NCI-H526 (cell line): ENCODE data around the gene TMEM232.
"Not testable (repeated sequence)": the region's sequence is repeated elsewhere in the genome, so short reads cannot be mapped to it uniquely, and the experiment has no call there.

Experiments
- DNase-seq, 2 experiments: peaks; one replicate each; lab custom pipeline; 2025; lab: John Stamatoyannopoulos, UW

TMEM232 gene

DNA sequence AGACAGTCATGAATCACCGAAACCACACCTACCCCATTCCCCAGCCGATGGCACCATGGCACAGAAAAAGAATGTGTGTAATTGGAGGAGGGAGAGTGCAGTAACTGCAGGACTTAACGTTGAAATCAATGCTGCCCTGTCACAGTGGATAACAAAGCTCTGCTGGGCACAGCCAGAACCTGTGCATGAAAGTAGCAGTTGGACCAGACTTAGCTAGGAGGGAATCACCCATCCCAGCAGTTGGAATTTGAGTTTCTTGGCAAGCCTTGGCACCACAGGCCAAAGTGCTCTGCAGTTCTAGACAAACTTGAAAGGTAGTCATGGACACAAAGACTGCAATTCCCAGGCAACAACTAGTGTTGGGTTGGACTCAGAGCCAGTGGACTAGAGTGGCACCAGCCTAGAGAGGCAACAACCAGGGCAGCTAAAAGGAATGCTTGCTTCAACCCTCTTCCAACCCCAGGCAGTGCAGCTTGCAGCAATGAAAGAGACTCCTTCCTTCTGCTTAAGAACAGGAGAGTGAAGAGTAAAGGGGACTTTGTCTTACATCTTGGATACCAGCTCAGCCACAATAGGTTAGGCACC lies 19.1 kb downstream of the TMEM232 start:
- no peak for DNase-seq

DNA sequence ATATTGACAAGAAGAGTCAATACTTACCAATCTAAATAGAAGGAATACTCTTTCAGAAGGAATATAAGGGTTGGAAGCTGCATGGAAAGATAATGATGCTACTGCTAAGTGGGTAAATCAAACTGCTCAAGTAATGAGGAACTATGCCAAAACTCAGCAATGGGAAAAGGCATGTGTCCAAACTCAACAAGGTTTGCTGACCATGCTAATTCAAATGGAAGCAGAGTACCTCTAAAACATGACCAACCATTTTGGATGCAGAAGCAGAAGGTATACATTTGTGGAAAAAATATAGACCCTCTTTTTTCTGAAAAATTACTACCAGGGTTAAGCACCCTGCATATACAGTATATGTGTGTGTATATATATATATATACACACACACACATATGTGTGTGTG lies 21.1 kb downstream of the TMEM232 start:
- no peak for DNase-seq

DNA sequence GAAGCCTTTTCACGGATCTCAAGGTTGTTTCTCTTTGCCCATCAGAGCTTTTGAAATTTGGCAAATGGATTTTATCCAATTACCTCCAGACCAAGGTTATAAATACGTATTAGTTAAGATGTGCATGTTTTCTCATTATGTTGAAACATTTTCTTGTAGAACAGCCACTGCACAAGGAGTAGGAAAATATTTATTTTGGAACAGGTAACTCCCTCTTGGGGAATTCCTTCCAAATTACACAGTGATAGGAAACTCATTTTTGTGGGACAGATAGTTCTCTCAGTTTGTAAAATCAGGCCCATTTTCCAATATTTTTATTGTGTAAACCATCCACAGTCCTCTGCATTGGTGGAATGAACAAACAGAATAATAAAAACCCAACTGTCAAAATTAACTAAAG lies 23.0 kb downstream of the TMEM232 start:
- no peak for DNase-seq

DNA sequence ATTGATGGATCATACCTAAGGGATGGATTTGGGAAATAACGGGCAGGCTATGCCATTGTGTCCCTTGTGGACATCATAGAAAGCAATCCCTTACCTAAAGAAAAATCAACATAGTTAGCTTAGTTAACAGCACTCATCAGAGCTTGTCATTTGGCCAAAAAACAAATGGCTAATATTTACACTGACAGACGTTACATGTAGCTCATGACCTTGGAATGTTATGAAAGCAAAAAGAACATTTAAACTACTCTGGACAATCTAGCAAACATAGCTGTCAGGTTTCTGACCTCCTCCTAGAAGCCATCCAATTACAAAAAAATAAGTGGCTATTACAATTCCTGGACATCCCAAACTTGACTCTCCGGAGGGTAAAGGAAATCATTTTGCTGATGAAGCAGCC lies 23.8 kb downstream of the TMEM232 start:
- no peak for DNase-seq

DNA sequence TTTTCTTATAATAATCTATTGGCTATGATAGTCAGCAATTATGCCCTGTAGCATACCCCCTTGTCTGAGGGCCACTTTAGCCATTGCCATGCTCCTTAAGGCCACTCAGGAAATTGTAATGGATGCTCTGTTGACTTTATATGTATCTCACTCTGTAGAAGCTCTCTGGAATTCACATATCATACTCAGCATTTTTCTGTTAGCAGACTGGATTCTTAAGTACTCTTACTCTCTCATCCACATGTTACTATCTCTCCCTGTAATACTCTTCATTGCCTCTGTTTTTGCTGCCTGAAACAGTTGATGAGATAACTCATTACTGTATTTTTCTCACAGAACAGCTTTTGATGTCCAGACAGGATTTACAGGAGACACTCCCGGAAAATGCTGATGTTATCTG lies 24.2 kb downstream of the TMEM232 start:
- DNase-seq, result no peak

DNA sequence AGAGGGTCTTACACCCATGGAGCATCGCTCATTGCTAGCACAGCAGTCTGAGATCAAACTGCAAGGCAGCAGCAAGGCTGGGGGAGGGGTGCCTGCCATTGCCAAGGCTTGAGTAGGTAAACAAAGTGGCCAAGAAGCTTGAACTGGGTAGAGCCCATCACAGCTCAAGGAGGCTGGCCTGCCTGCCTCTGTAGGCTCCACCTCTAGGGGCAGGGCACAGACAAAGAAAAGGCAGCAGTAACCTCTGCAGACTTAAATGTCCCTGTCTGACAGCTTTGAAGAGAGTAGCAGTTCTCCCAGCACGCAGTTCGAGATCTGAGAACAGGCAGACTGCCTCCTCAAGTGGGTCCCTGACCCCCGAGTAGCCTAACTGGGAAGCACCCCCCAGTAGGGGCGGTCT lies 33.8 kb downstream of the TMEM232 start:
- not testable (repeated sequence) for DNase-seq

DNA sequence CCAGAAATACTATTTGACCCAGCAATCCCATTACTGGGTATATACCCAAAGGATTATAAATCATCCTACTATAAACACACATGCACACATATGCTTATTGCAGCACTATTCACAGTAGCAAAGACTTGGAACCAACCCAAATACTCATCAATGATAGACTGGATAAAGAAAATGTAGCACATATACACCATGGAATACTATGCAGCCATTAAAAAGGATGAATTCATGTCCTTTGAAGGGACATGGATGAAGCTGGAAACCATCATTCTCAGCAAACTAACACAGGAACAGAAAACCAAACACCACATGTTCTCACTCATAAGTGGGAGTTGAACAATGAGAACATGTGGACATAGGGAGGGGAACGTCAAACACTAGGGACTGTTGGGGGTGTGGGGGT lies 35.9 kb downstream of the TMEM232 start:
- not testable (repeated sequence) for DNase-seq

DNA sequence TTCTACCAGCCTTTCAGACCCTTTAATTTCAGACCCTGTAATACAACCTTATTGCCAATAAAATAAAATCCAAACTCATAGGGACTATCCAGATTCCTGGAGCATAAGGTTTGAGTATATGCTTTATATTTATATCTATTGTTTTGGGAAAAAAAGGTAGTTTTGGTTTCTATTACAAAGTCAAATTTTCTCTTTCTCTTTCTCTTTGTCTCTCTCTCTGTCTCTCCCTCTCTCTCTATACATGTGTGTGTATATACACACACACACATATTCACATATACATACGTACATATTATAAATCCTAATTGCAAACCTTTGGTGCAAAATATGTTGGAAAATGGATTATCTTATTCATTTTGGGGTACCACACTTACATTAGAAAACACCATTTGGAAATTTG lies 39.0 kb downstream of the TMEM232 start:
- no peak for DNase-seq

DNA sequence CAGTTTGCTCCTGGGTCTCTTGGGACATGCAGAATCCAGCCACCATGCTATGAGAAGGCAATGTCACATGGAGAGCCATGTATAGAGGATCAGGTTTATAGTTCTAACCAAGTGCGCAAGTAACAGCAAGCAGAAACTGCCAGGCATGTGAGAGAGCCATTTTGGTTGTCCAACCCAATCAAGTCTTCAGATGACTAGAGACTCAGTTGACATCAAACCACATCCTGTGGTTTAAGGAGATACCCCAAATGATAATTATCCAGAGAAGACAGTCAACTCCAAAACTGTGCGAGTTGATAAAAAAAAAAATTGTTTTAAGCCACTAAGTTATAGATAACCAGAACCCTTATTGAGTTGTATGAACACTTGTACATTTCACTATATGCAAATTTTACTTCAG lies 40.2 kb downstream of the TMEM232 start:
- no peak for DNase-seq

DNA sequence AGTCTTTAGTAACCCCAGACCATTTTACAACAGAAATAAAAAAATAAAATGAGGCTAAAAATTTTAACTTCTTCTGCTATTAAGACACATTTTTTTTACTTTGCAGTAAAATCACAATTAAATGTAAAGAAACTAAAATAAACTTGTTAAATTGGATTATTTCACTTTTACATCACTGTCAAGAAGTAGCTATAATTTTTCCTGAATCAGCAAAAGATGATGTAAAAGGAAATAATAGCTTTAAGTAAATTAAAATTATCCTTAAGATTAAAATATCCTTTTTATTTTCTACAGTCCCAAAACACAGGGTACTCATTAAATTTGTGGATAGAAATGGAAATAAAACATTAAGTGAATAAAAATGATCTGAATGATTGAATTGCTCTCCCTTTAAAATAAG lies 44.5 kb downstream of the TMEM232 start:
- no peak for DNase-seq

DNA sequence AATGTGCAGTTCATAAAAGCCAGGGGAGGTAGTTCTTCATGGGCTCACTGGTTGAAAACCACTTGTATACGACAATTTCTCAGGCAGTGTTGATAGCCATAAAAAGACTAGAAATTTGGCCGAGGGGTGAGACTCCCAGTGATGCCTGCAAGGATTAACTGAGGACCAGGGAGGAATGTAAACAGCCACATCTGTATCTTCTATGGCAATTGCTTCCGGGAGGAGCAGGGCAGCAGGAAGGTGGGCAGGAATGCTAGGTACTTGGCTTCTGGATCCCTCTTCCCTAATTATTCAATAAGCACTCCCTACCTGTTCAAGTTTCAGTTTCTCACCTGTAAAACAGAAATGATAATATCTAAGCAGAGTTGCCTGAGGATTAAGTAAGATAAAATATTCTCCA lies 45.4 kb downstream of the TMEM232 start:
- no peak for DNase-seq

DNA sequence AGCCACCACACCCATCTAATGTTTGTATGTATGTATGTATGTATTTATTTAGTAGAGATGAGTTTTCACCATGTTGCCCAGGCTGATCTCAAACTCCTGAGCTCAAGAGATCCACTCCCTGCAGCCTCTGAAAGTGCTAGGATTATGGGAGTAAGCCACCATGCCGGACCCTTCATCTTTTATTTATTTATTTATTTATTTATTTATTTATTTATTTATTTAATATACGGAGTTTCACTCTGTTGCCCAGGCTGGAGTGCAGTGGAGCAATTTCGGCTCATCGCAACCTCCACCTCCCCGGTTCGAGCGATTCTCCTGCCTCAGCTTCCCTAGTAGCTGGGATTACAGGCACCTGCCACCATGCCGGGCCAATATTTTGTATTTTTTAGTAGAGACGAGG lies 49.9 kb downstream of the TMEM232 start:
- DNase-seq, result not testable (repeated sequence)

DNA sequence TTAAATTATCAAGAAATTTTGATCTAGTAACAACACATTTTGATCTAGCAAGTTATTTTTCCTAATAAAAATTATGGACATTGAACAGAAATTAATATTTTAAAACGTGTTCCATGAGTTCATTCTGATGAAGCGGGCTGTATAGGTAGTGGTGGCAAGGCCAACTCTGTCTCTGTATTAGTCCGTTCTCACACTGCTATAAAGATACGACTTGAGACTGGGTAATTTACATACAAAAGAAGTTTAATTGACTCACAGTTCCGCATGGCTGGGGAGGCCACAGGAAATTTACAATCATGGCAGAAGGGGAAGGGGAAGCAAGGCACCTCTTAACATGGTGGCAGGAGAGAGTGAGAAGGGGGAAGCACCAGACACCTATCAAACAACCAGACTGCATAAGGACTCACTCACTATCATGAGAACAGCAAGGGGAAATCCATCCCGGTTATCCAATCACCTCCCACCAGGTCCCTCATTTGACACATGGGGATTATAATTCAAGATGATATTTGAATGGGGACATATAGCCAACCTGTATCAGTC lies 61.2 kb downstream of the TMEM232 start:
- no peak for DNase-seq

DNA sequence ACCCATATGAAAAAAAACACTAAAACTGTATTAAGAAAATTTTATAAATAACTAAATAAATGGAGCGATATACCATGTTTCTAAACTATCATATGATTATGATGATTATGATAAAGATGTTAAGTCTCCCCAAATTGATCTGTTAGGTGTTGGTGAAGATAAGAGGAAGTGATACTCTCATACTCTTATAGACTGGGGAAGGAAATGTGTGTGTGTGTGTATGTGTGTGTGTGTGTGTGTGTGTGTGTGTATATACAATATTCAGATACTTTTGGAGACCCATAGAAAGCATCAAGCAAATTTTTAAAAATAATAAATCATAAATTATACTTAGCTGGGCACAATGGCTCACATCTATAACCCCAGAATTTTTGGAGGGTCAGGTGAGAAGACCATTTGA lies 62.9 kb downstream of the TMEM232 start:
- DNase-seq, result no peak

DNA sequence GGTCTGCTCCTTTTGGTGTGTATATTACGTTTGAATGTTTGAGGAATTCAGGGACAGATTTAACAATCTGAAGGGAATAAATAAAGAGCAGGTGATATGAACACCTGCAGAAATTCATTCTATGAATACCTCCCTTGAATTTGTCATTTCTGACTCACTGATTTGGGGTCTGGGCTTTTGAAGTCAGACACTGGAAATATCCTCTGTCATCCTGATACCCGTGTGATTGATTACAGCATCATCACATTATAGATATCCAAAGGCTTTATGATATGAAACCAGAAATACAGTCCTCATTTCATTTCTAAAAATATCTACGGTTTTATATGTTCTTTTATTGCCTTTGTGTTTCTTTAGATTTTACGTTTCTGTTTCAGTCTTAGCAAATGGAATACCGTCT lies 68.5 kb downstream of the TMEM232 start:
- no peak for DNase-seq

DNA sequence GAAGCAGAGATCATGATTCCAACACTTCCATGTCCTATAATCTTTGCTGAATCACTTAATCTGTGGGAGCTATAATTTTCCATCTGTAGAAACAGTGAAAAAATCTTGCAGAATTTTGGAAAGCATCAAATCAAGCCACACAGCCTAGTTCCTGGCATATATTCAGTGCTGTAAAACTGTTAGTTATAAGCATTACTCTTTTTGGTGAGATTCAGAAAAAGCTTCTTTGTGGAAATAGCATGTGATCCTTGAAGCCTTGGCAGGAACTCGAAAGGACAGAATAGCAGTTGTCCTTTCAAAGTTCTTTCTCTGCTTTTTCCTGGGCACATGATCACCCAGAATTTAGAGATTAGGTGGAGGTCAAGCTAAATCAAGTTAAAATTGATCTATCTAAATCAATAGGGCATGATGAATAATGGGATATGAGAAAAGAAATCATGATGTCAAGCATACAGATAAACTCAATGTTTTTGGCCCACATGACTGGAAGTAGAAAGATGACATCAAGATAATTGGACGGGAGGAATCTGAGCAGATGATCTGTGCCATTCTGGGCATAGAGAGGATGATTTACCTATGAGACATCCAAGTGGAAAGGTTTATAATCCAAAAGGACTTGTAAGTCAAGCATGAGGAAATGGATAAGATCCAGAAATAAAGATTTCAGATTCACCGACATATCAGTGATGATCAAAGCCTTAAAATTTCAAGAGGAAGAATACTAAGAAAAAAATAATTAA lies 73.1 kb downstream of the TMEM232 start:
- no peak for DNase-seq

DNA sequence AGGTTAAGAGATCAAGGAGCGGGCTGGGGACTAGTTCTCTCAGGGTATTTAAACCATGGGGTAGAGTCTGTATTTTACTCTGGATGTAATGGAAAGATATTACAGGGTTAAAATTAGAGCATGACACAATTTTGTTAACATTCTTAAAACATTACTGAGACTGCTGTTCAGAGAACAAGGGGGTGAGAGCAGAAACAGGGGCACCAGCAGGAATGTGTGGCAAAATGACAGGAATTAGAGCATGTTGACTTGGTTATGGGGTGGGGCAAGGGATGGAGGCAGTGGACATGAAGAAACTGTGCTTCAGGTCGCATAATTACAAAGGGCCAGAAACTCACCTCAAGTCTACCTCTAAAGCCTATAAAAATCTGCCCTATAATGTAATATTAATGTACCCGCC lies 75.0 kb downstream of the TMEM232 start:
- no peak for DNase-seq

DNA sequence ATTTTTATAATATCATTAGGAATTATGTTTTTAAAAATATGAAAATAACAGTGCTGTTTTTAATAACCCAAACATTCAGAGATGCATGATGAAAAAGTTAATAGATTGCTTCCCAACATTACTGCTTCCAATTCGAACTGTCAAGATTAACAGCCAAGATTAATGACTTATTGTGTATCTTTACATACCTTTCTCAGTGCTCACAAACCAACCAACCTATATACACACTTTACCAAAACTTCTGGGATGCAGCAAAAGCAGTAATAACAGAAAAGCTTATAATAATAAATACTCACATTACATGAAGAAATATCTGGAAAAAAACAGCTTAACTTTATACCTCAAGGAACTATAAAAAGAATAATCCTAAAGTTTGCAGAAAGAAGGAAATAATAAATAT lies 82.1 kb downstream of the TMEM232 start:
- DNase-seq, result no peak

DNA sequence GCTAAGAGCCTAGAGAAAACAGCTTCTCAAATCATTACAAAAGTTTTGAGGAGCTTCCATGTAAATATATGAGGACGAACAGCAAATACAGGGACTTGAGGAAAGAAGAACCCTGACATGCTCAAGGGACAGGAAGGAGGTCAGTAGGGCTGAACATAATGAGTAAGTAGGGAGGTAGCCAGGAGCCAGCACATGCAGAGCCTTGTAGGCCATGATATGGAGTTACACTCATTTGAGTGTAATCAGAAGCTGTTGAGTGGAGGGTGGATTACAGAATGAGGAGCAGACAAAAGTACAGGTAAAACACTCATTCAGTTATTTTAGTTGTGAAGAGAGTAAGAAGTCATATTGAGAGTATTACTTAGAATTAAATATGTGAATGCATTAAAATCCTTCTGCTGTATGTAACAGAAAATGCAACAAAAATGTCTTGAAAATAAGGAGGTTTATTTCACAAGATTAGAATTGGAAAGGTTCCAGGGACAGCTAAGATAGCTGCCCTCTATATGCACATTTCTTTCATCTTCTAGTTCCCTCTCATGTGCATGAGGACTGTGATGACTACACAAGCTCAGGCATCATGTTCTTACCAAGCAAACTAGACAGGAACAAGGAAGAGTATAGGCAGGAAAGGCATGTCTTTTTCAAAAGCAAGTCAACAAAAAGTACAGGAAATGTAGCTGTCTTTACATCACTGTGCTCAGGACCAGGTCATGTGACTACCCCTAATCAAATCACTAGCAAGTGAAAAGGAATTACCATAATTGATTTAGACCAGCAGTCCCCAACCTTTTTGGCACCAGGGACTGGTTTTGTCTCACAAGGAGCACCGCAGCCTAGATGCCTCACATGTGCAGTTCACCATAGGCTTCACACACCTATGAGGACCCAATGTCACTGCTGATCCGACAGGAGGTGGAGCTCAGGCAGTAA lies 87.2 kb downstream of the TMEM232 start:
- no peak for DNase-seq

DNA sequence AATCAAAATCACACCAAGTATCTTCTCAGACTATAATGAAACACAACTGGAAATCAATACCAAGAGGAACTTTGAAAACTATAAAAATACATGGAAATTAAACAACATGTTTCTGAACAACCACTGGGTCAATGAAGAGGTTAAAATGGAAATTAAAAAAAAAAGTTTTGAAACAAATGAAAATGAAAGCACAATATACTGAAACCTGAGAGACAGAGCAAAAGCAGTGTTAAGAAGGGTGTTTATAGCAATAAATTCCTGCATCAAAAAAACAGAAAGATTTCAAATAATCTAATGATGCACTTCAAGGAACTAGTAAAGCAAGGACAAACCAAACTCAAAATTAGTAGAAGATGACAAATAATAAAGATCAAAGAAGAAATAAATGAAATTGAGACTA lies 92.0 kb downstream of the TMEM232 start:
- no peak for DNase-seq

DNA sequence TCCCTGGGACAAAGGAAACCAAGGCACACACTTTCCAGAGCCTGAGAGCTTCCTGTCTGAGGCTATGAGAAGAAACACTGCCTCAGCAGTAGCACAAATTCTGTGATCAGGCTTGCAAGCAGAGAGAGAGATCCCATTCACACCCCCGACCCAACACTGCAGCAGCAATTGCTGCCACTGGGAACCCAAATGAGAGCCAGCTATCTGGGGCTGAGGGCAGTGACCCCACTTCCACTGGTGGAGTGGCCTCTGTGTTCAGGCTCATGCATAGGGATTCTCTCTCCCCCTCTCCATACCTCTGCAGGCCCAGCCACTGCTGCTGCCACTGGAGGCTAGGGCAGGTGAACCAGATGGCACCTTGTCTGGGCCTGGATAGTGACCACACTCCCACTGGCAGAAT lies 95.2 kb downstream of the TMEM232 start:
- DNase-seq, result no peak

DNA sequence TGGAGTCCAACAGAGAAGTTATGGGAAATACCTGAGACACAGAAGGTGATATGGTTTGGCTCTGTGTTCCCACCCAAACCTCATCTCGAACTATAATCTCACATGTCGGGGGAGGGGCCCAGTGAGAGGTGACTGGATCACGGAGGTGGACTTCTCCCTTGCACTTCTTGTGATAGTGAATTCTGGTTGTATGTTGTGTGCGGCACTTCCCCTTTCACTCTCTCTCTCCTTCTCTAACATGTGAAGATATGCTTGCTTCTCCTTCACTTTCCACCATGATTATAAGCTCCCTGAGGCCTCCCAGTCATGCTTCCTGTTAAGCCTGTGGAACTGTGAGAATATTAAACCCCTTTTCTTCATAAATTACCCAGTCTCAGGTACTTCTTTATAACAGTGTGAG lies 96.1 kb downstream of the TMEM232 start:
- DNase-seq, result no peak
